ENCODE measurements around the gene ADNP. TPM values are rescaled to one million over a fixed set of nuclear protein-coding genes. Genes with fewer than 3 reads are reported as not detected.

ADNP gene
- total and polyA plus RNA-seq, 2 of the 4 experiments (the other 2 are of a cell fraction), result 23.3 to 24.8 TPM

DNA sequence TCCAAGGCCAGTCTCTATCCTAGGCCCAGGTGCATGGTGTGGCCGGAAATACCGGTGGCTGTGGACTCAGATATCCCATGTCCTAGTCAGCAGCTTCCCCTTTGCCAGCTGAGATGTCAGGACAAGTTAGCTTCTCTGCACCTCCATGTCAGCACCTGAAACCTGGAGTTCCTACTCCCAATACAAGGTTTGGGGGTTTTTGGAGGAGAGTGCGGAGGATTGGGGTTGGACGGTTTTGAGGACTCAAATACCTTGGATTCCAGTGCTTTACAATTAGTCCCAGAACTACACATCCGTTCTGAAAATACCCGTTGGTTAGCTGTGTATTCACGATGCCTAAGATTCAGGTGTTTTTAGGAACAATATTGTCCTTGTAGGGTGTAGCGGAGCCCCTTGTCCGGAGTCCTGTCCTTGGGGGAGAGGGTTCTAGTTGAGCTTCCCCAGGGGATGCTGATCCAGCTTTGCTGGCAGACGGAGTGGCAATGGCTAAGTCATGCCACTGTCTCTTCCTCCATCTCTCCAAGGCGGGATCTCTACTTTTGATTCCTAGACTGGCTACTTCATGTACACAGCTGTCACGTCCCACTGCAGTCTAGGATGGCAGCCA, 45.0 kb downstream of the ADNP start:
- no CpG with 5 or more reads among the region's 12 CpGs for WGBS, 2 experiments (ENCODE audit: extremely low coverage in 2 of 2, insufficient read length in 1 of 2)
- BruUV-seq (replicated peaks), result no TSS peak

More for the DNA sequence above, 45.0 kb downstream of the ADNP start:
- no peak overlapping the region for H4K8ac ChIP-seq (ENCODE audit: low read depth in 2 of 2, low read length in 2 of 2)
- no peak overlapping the region for H2AK9ac ChIP-seq (replicated peaks; ENCODE audit: low read depth, low read length, poor library complexity)
- dilution Hi-C loops (cut with HindIII; ENCODE audit: low sequenced_read_pairs, unreplicated experiment), result no loop called here
- no peak for DNase-seq
- no peak for TF ChIP-seq CEBPB (IDR thresholded peaks at IDR 0.05; ENCODE audit: low read depth, low read length)
- no peak for TF ChIP-seq MAFK (IDR thresholded peaks at IDR 0.05; ENCODE audit: low read depth, low read length)
- TF ChIP-seq MAZ (IDR thresholded peaks at IDR 0.05; ENCODE audit: borderline replicate concordance, low read depth, low read length), result no peak
- TF ChIP-seq MXI1 (IDR thresholded peaks at IDR 0.05; ENCODE audit: borderline replicate concordance, low read depth, low read length), result no peak
- TF ChIP-seq CHD1 (IDR thresholded peaks at IDR 0.05; ENCODE audit: low read depth, low read length), result no peak
- TF ChIP-seq NFE2L2 (IDR thresholded peaks at IDR 0.05; ENCODE audit: low read depth, low read length), result no peak
- TF ChIP-seq, protein P1, sequence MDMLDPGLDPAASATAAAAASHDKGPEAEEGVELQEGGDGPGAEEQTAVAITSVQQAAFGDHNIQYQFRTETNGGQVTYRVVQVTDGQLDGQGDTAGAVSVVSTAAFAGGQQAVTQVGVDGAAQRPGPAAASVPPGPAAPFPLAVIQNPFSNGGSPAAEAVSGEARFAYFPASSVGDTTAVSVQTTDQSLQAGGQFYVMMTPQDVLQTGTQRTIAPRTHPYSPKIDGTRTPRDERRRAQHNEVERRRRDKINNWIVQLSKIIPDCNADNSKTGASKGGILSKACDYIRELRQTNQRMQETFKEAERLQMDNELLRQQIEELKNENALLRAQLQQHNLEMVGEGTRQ (IDR thresholded peaks at IDR 0.05; ENCODE audit: low read depth, low read length), result no peak
- TF ChIP-seq RAD21 (IDR thresholded peaks at IDR 0.05; ENCODE audit: low read length), result no peak
- no peak for TF ChIP-seq BHLHE40 (IDR thresholded peaks at IDR 0.05; ENCODE audit: low read depth, low read length)
- no peak for TF ChIP-seq POLR2A (IDR thresholded peaks at IDR 0.05; ENCODE audit: low read depth, low read length)
- ChIA-PET CTCF (interaction anchor here (0.6 kb wide), 1 partner anchor 92 kb away, joined by 3 read pairs; the partner anchor contains the start of gene BCAS4), POLR2A (ENCODE audit: unreplicated experiment) (no interaction called here)
- no peaks in the 10 kb centered on the region for H3K27me3 ChIP-seq (ENCODE audit: control insufficient read depth, insufficient read depth, low read length)
- H2BK15ac ChIP-seq (ENCODE audit: low read depth, low read length), result no peak overlapping the region
- no peak overlapping the region for H3K23ac ChIP-seq (ENCODE audit: low read depth, low read length)
- H3K4me3 ChIP-seq (ENCODE audit: insufficient read depth, low read depth, low read length), result no peak overlapping the region
- peak overlapping the region; percentile 33 for H2AFZ ChIP-seq (replicated peaks; ENCODE audit: low read length, poor library complexity)
- no peak overlapping the region for H3K56ac ChIP-seq (ENCODE audit: extremely low read depth, insufficient read depth, low read length)
- H3K4ac ChIP-seq (ENCODE audit: low read depth, low read length), result no peak overlapping the region
- H3K4me2 ChIP-seq (ENCODE audit: low read depth, low read length), result no peak overlapping the region
- H3K14ac ChIP-seq (replicated peaks; ENCODE audit: low read depth, low read length), result no peak overlapping the region
- peaks cover 3% of the 10 kb centered on the region; the same call in 1 of the 2 replicates for H3K4me1 ChIP-seq (ENCODE audit: control insufficient read depth, insufficient read depth, low read length)
- H3K9me1 ChIP-seq (ENCODE audit: insufficient read depth, low read length), result peaks cover 24% of the 10 kb centered on the region
- peaks cover 14% of the 10 kb centered on the region for H3K36me3 ChIP-seq (ENCODE audit: control insufficient read depth, insufficient read depth, low read length)
- no peak overlapping the region for H2BK20ac ChIP-seq (ENCODE audit: low read depth, low read length)
- intact Hi-C loops (cut with micrococcal nuclease), result no loop called here
- no peak overlapping the region for H2BK120ac ChIP-seq (ENCODE audit: low read depth, low read length)
- H3K9ac ChIP-seq (ENCODE audit: low read depth, low read length), result no peak overlapping the region
- H4K91ac ChIP-seq (ENCODE audit: insufficient read depth, low read depth, low read length), result no peak overlapping the region
- H4K5ac ChIP-seq (ENCODE audit: low read depth, low read length), result no peak overlapping the region
- in situ Hi-C loops (cut with MboI; ENCODE audit: low sequenced_read_pairs), result no loop called here
- no peak overlapping the region for H2AK5ac ChIP-seq (ENCODE audit: low read depth, low read length)
- peaks cover 21 to 53% of the 10 kb centered on the region in 2 experiments for H3K79me1 ChIP-seq (ENCODE audit: low read depth in 1 of 2, low read length in 2 of 2)
- no peak overlapping the region for H3K18ac ChIP-seq (ENCODE audit: low read depth, low read length)
- no peak for ATAC-seq (ENCODE audit: low read depth)
- 0 out of 2 replicates have a peak, but pooled peaks cover 2% of the 10 kb centered on the region for H3K9me3 ChIP-seq (ENCODE audit: control insufficient read depth, insufficient read depth, low read length)
- no peak overlapping the region for H3K27ac ChIP-seq (ENCODE audit: insufficient read depth, low read length)
- peaks cover 31% of the 10 kb centered on the region for H4K20me1 ChIP-seq (ENCODE audit: insufficient read depth, low read length)
- H2BK5ac ChIP-seq (ENCODE audit: low read depth, low read length, poor library complexity, severe bottlenecking), result no peak overlapping the region

All from IMR-90 (cell line).